NCI-H748 (cell line): ENCODE measurements around the gene TAF10.
A peak's percentile ranks its signal among the peaks of the same experiment; 100 is the strongest.

ENCODE experiments used
- DNase-seq: peaks from one replicate; lab custom pipeline; 2025; ENCODE audit not compliant: unreplicated experiment; lab: John Stamatoyannopoulos, UW

TAF10 gene

GRCh38 chr11:6586434-6587359 is 25.3 kb downstream of the TAF10 start:
- peak; percentile 8 for DNase-seq

- no peak for DNase-seq
These were observed 27.5 kb downstream of the TAF10 start for GRCh38 chr11:6584528-6584927.

GRCh38 chr11:6583584-6583983 is 28.4 kb downstream of the TAF10 start:
- DNase-seq: no peak

- DNase-seq: no peak
These were observed 32.3 kb downstream of the TAF10 start for GRCh38 chr11:6579681-6580080.

- DNase-seq: no peak
These were observed 33.9 kb downstream of the TAF10 start for GRCh38 chr11:6578134-6578533.

GRCh38 chr11:6576471-6577373 is 35.3 kb downstream of the TAF10 start:
- no peak for DNase-seq

- DNase-seq: no peak
These were observed 37.0 kb downstream of the TAF10 start for GRCh38 chr11:6574816-6575715.

GRCh38 chr11:6572215-6572614 is 39.8 kb downstream of the TAF10 start:
- DNase-seq: no peak

GRCh38 chr11:6571434-6572008 is 40.5 kb downstream of the TAF10 start:
- no peak for DNase-seq

- no peak for DNase-seq
These were observed 41.2 kb downstream of the TAF10 start for GRCh38 chr11:6570691-6571427.

GRCh38 chr11:6569706-6570105 is 42.3 kb downstream of the TAF10 start:
- DNase-seq: no peak

GRCh38 chr11:6568191-6568918 is 43.7 kb downstream of the TAF10 start:
- peak; percentile 10 for DNase-seq

GRCh38 chr11:6567371-6567745 is 44.7 kb downstream of the TAF10 start:
- no peak for DNase-seq

GRCh38 chr11:6566704-6567370 is 45.2 kb downstream of the TAF10 start:
- no peak for DNase-seq

- no peak for DNase-seq
These were observed 45.9 kb downstream of the TAF10 start for GRCh38 chr11:6565988-6566703.

GRCh38 chr11:6565325-6565724 is 46.7 kb downstream of the TAF10 start:
- DNase-seq: no peak

GRCh38 chr11:6563667-6564066 is 48.3 kb downstream of the TAF10 start:
- no peak for DNase-seq

- DNase-seq: no peak
These were observed 48.8 kb downstream of the TAF10 start for GRCh38 chr11:6563121-6563619.
